ENCODE results near the gene TBATA.

DNA sequence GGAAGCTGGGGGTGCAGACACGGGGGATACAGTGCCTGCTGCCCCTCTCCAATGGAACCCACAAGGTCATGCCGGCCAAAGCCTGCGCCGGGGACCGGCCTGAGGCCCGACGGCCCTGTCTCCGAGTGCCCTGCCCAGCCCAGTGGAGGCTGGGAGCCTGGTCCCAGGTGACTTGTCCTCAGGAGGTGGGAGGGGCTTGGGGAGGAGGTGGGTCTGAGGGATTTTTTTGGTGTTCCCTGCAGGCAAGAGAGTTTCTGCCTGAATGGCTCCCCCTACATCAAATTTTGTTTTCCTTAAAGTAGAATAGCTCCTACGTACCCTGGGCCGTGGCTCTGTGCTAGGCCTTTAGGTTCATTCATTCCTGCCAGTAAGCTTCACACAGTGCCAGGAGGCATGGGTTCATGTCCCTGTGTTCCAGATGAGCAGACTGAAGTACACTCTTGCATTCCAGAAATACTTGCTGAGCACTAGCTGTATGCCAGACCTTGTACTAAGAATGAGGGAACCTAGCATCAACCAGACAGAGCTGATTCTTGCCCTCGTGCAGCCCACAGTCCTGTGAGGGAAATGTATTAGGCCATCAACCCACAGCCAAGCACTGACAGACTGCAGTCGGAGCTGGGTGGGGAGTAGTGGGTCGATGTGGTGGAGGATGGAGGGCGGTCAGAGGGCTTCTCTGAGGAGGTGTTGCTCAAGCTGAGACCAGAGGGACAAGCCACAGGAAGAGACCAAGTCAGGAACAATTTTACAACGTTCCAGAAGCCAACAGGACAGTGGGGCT, 31.1 kb downstream of the TBATA start:
- TF ChIP-seq, protein P1, sequence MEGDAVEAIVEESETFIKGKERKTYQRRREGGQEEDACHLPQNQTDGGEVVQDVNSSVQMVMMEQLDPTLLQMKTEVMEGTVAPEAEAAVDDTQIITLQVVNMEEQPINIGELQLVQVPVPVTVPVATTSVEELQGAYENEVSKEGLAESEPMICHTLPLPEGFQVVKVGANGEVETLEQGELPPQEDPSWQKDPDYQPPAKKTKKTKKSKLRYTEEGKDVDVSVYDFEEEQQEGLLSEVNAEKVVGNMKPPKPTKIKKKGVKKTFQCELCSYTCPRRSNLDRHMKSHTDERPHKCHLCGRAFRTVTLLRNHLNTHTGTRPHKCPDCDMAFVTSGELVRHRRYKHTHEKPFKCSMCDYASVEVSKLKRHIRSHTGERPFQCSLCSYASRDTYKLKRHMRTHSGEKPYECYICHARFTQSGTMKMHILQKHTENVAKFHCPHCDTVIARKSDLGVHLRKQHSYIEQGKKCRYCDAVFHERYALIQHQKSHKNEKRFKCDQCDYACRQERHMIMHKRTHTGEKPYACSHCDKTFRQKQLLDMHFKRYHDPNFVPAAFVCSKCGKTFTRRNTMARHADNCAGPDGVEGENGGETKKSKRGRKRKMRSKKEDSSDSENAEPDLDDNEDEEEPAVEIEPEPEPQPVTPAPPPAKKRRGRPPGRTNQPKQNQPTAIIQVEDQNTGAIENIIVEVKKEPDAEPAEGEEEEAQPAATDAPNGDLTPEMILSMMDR (IDR thresholded peaks at IDR 0.05) = no peak
- TF ChIP-seq POLR2A (IDR thresholded peaks at IDR 0.05) (no peak), EP300 (IDR thresholded peaks at IDR 0.05) (peak in 1 of 2 donors; percentile 11)
